Fibroblast of the aortic adventitia (primary cell): ENCODE data around the gene ZNF865. TPM values are rescaled to one million over a fixed set of nuclear protein-coding genes. Genes with fewer than 3 reads are reported as not detected.

Experiments
- DNase-seq: peaks from one replicate; pipeline ENCODE4 v3.0.0-alpha.2; 2010; ENCODE audit warnings: low read depth
- H3K4me3 ChIP-seq: 2 replicates; pipeline ENCODE4 v1.5.1; 2011; ENCODE audit warnings: low read depth, mild to moderate bottlenecking, control low read depth, low read length, moderate library complexity
- CTCF ChIP-seq: IDR thresholded peaks from 2 replicates; pipeline ENCODE4 v1.5.1; 2011; ENCODE audit warnings: mild to moderate bottlenecking, low read length, control low read depth, inconsistent platforms; ENCODE audit not compliant: insufficient read depth
- total RNA-seq: library from RNA; depleted of rRNA; stranded (reverse); fragments of >200 nt; gene quantifications from 2 replicates; pipeline ENCODE4 v1.2.3, GENCODE V29; 2012; ENCODE audit warnings: low replicate concordance

ZNF865 gene
- total RNA-seq, 1 donor = 1.5 TPM

DNA sequence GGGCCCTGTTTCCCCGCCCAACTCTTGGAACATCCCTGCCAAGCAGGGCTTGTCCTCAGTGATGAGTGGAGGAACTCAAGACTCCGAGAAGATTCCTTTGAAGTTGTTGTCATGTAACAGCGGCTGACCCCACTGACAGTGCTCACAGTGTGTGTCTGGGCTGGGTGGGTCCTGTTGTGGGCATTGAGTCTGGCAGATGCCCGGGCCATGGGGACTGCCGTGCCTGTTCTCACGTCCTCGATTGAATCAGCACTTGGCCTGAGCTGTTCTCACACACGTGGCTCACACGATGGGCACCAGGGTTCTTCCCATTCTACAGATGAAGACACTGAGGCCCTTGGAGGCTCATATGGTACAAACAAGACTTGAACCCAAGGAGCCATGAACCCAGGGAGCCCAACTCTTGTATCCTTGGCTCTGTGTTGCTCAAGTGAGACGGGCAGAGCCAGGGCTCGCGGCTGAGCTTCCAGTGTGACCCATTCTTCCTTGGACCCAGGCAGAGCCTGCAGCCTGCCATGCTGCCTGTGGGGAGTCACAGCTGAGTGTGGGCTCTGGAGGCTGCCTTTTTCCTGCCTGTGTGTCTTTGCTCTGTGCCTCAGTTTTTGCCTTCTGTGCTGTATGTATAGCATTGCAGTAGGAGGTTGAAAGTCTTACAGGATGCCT, 61.0 kb downstream of the ZNF865 start:
- H3K4me3 ChIP-seq = no peak overlapping the region
- no peak for TF ChIP-seq CTCF

More for the DNA sequence above, 61.0 kb downstream of the ZNF865 start:
- DNase-seq = no peak

Other genes starting within 250 kb of the ZNF865 start
- not detected in 2 replicates for gene GARIN5B, start 242.4 kb upstream of the ZNF865 start, total RNA-seq
- gene IL11, start 235.2 kb upstream of the ZNF865 start, total RNA-seq = 1.6 and 2.2 TPM in 2 replicates
- gene TMEM190, start 228.8 kb upstream of the ZNF865 start, total RNA-seq = not detected in 2 replicates
- not detected in 2 replicates for gene TMEM238, start 221.4 kb upstream of the ZNF865 start, total RNA-seq
- 88.6 and 829 TPM in 2 replicates for gene RPL28, start 219.7 kb upstream of the ZNF865 start, total RNA-seq
- 22.6 and 65.4 TPM in 2 replicates for gene UBE2S, start 197.9 kb upstream of the ZNF865 start, total RNA-seq
- gene SHISA7, start 162.3 kb upstream of the ZNF865 start, total RNA-seq = not detected in 2 replicates
- gene ISOC2, start 144.0 kb upstream of the ZNF865 start, total RNA-seq = 24.4 and 41.3 TPM in 2 replicates
- gene C19orf85, start 140.9 kb upstream of the ZNF865 start, total RNA-seq = not detected in 2 replicates
- 0.33 and 3.8 TPM in 2 replicates for gene ZNF628, start 129.0 kb upstream of the ZNF865 start, total RNA-seq
- 8.3 and 17.5 TPM in 2 replicates for gene NAT14, start 120.5 kb upstream of the ZNF865 start, total RNA-seq
- 10.7 and 18.7 TPM in 2 replicates for gene SSC5D, start 117.2 kb upstream of the ZNF865 start, total RNA-seq
- gene SBK2, start 68.5 kb upstream of the ZNF865 start, total RNA-seq = not detected in 2 replicates
- 0.25 TPM in 1 of 2 replicates, not detected in the other for gene SBK3, start 60.1 kb upstream of the ZNF865 start, total RNA-seq
- gene ZNF579, start 24.8 kb upstream of the ZNF865 start, total RNA-seq = 4.4 and 7.9 TPM in 2 replicates
- gene FIZ1, start 6.1 kb upstream of the ZNF865 start, total RNA-seq = 3.5 and 4.7 TPM in 2 replicates
- 1.7 and 10.8 TPM in 2 replicates for gene ZNF524, start 5.4 kb upstream of the ZNF865 start, total RNA-seq
- gene ZNF784, start 18.9 kb downstream of the ZNF865 start, total RNA-seq = 2.8 and 4.8 TPM in 2 replicates
- 6.3 and 10.0 TPM in 2 replicates for gene ZNF580, start 35.4 kb downstream of the ZNF865 start, total RNA-seq
- gene ZNF581, start 38.0 kb downstream of the ZNF865 start, total RNA-seq = 13.9 and 41.5 TPM in 2 replicates
- gene CCDC106, start 42.6 kb downstream of the ZNF865 start, total RNA-seq = 8.5 and 16.0 TPM in 2 replicates
- 69.5 and 71.4 TPM in 2 replicates for gene U2AF2, start 49.4 kb downstream of the ZNF865 start, total RNA-seq
- gene EPN1, start 69.6 kb downstream of the ZNF865 start, total RNA-seq = 60.6 and 73.8 TPM in 2 replicates
- gene NLRP9, start 132.8 kb downstream of the ZNF865 start, total RNA-seq = not detected in 2 replicates
- not detected in 2 replicates for gene RFPL4A, start 153.4 kb downstream of the ZNF865 start, total RNA-seq
- gene RFPL4AL1, start 163.5 kb downstream of the ZNF865 start, total RNA-seq = not detected in 2 replicates
- not detected in 2 replicates for gene NLRP11, start 226.4 kb downstream of the ZNF865 start, total RNA-seq
- not detected in 2 replicates for gene NLRP4, start 230.9 kb downstream of the ZNF865 start, total RNA-seq